HG03064 (cell line): ENCODE measurements around the gene ZC3H7A.
"Not testable (repeated sequence)": the region's sequence is repeated elsewhere in the genome, so short reads cannot be mapped to it uniquely, and the experiment has no call there.

ENCODE experiments used
- ATAC-seq: cut with Tn5 transposase; IDR thresholded peaks from one replicate; pipeline ENCODE4 v1.9.1; 2021; ENCODE audit warnings: low read depth; ENCODE audit not compliant: unreplicated experiment

ZC3H7A gene

GRCh38 chr16:11805556-11805955, 8.5 kb upstream of the ZC3H7A start:
- no peak for ATAC-seq

GRCh38 chr16:11801481-11802021, 4.5 kb upstream of the ZC3H7A start:
- no peak for ATAC-seq

GRCh38 chr16:11800382-11800718, 3.3 kb upstream of the ZC3H7A start:
- ATAC-seq: no peak

GRCh38 chr16:11799509-11800381, 2.7 kb upstream of the ZC3H7A start:
- no peak for ATAC-seq

GRCh38 chr16:11799017-11799381, 1.9 kb upstream of the ZC3H7A start:
- ATAC-seq: no peak

GRCh38 chr16:11797957-11798299, 870 bp upstream of the ZC3H7A start:
- ATAC-seq: peak; percentile 10

- peak; percentile 4 for ATAC-seq
Observed at GRCh38 chr16:11796227-11797165, 562 bp downstream of the ZC3H7A start.

GRCh38 chr16:11795887-11796226, 1.2 kb downstream of the ZC3H7A start:
- no peak for ATAC-seq

GRCh38 chr16:11794996-11795886, 1.8 kb downstream of the ZC3H7A start:
- ATAC-seq: no peak

GRCh38 chr16:11794447-11794846, 2.6 kb downstream of the ZC3H7A start:
- ATAC-seq: no peak

GRCh38 chr16:11793840-11794239, 3.2 kb downstream of the ZC3H7A start:
- no peak for ATAC-seq

- ATAC-seq: no peak
Observed at GRCh38 chr16:11792410-11793241, 4.4 kb downstream of the ZC3H7A start.

- ATAC-seq: no peak
Observed at GRCh38 chr16:11791144-11791828, 5.8 kb downstream of the ZC3H7A start.

- ATAC-seq: no peak
Observed at GRCh38 chr16:11788914-11789313, 8.1 kb downstream of the ZC3H7A start.

- not testable (repeated sequence) for ATAC-seq
Observed at GRCh38 chr16:11784980-11785599, 12.0 kb downstream of the ZC3H7A start.

GRCh38 chr16:11784381-11784780, 12.7 kb downstream of the ZC3H7A start:
- ATAC-seq: not testable (repeated sequence)

- no peak for ATAC-seq
Observed at GRCh38 chr16:11784038-11784369, 13.1 kb downstream of the ZC3H7A start.

- ATAC-seq: peak; percentile 58
Observed at GRCh38 chr16:11783319-11784037, 13.6 kb downstream of the ZC3H7A start.
